Stimulated activated CD8-positive, alpha-beta memory T cell treated with anti-CD3 and anti-CD28 coated beads, Interleukin-7, amount 100 ng/mL, for 48 hours (primary cell): Measurements from ENCODE around the gene DCBLD2.
"Not testable (repeated sequence)": the region's sequence is repeated elsewhere in the genome, so short reads cannot be mapped to it uniquely, and the experiment has no call there.

Source experiments
- DNase-seq, 2 donors: peaks; one replicate each; pipeline ENCODE4 v3.0.0-alpha.2; 2020; ENCODE audit warnings: low read depth in 1 of 2; ENCODE audit errors: extremely low read depth in 1 of 2

DCBLD2 gene

DNA sequence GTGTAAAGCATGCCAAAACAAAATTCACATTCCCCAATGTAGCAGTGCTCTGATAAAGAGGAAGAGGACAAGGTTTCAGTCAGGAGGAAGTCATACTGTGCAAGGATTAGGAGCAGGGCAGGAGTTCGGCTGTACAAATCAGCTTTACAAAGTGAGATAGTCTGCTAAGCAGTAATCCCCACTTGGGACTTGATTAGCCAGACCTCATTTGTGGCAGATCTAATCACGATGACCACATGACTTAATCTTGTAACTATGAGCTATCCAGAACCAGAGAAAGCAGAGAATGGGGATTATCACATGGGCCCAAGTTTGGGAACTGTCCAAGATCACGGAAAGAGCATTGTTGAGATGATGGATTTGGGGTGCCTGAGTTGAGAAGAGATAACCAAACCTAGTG lies 7.8 kb downstream of the DCBLD2 start:
- no peak for DNase-seq

- no peak for DNase-seq
Measured at GRCh38 chr3:98892263-98892662, 9.2 kb downstream of the DCBLD2 start.

- no peak for DNase-seq
Measured at GRCh38 chr3:98890965-98891910, 10.3 kb downstream of the DCBLD2 start.

DNA sequence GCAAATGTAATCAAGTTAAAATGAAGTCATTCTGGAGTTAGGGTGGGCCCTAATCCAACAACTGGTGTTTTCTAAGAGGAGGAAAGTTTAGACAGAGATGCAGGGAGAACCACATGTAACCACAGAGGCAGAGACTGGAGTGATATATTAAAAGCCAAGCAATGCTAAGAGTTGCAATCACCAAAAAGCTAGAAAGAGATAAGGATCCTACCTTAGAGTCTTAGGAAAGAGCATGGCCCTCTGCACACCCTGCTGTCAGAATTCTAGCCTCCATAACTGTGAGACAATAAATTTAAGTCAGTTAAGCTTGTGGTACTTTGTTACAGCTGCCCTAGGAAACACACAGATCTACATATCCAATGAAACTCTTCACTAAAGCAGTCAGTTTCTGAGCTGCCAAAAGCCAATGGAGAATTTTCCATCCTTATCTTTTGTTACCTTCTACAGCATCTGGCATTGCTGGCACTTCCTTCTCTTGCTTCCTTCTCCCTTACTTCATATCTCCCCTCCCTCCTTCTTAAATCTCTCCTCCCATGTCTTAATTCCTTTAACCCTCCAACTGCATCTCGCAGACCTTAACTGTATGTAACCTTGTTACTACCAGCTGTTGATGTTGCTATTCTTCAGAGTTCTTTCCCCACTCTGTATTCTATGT lies 11.2 kb downstream of the DCBLD2 start:
- DNase-seq = no peak

DNA sequence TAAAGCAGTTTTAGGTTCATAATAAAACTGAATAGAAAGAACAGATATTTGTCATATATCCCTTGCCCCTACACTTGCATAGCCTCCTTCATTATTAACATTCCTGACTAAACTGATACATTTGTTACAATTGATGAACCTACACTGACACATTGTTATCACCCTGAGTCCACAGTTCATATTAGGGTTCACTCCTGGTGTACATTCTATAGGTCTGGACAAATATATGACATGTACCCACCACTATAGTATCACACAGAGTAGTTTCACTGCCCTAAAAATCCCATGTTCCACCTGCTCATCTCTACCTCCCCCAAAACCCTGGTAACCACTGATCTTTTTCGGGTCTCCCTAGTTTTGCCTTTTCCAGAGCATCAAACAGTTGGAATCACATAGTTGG lies 13.8 kb downstream of the DCBLD2 start:
- no peak for DNase-seq

GRCh38 chr3:98886525-98886924 lies 15.0 kb downstream of the DCBLD2 start:
- DNase-seq = no peak

GRCh38 chr3:98885851-98886250 lies 15.6 kb downstream of the DCBLD2 start:
- DNase-seq = no peak

- DNase-seq = no peak
Measured at GRCh38 chr3:98884675-98885371, 16.7 kb downstream of the DCBLD2 start.

DNA sequence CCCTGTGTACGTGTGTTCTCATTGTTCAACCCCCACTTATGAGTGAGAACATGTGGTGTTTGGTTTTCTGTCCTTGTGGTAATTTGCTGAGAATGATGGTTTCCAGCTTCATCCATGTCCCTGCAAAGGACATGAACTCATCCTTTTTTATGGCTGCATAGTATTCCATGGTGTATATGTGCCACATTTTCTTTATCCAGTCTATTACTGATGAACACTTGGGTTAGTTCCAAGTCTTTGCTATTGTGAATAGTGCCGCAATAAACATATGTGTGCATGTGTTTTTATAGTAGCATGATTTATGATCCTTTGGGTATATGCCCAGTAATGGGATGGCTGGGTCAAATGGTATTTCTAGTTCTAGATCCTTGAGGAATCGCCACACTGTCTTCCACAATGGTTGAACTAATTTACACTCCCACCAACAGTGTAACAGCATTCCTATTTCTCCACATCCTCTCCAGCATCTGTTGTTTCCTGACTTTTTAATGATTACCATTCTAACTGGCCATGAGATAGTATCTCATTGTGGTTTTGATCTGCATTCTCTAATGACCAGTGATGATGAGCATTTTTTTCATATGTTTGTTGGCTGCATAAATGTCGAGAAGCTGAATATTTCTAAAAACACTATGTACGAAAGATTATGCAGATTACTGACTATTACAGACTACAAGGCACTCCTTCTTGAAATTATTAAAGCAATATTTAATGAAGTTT lies 18.7 kb downstream of the DCBLD2 start:
- not testable (repeated sequence) for DNase-seq

- DNase-seq = no peak
Measured at GRCh38 chr3:98877132-98877531, 24.4 kb downstream of the DCBLD2 start.

- DNase-seq = no peak
Measured at GRCh38 chr3:98875535-98875934, 26.0 kb downstream of the DCBLD2 start.

DNA sequence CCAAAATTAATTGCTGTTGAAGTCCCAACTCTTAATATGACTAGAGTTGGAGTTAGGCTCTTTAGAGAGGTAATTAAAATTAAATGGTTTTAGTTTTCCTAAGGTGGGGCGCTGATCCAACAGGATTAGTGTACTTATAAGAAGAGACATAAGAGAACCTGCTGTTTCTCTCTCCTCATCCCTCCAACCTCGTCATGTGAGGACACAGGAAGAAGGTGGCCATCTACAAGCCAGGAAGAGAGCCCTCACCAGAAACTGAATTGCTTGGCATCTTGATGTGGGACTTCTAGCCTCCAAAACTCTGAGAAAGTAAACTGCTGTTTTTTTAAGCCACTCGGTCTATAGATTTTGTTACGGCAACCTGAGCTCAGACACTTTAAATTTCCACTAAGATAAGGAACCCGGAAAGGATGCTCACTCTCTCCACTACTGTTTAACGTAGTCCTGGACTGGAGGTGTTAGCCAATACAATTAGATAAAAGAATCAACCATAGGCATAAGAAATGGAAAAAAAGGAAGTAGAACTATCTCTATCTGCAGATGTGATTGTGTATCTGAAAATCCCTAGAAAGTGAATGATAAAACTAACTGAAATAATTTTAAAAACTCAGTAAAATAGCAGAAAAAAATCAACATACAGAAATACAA lies 26.8 kb downstream of the DCBLD2 start:
- DNase-seq = no peak

- DNase-seq = no peak
Measured at GRCh38 chr3:98869391-98869790, 32.1 kb downstream of the DCBLD2 start.

GRCh38 chr3:98857971-98858370 lies 43.5 kb downstream of the DCBLD2 start:
- not testable (repeated sequence) for DNase-seq

GRCh38 chr3:98857258-98857657 lies 44.2 kb downstream of the DCBLD2 start:
- DNase-seq = not testable (repeated sequence)

GRCh38 chr3:98856724-98857123 lies 44.8 kb downstream of the DCBLD2 start:
- DNase-seq = no peak

DNA sequence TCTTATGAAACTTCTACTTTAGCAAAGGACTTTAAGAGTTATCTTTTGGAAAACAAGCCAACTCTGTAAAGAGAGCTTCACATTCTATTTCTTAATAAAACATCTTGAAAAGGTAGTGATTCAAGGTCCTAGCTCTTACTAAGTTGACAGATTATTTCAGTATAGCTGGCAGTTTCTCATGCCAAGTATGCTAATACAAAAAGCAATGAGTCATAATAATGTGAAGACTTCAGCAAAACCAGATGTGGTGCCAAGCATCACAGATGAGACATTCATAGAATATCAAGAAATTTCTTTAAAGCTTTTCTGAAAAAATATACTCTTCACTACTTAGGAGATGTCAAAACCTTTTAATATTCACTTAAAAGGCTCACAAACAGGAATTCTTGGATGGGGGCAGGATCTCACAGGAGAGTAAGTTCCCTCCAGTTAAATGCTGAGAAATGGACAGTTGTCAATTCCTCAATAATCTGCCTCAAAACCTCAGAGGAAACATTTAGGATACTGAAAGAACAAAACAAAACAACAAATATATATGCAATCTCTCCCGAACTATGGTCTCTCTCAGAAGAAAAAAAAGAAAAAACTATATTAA lies 45.6 kb downstream of the DCBLD2 start:
- no peak for DNase-seq

GRCh38 chr3:98848108-98848507 lies 53.4 kb downstream of the DCBLD2 start:
- DNase-seq = no peak

GRCh38 chr3:98846101-98846500 lies 55.4 kb downstream of the DCBLD2 start:
- DNase-seq = no peak
